H9 (cell line): ENCODE data around the gene CASP12. TPM values are rescaled to one million over a fixed set of nuclear protein-coding genes. Genes with fewer than 3 reads are reported as not detected.

Experiments used
- DNase-seq: peaks from one replicate; pipeline ENCODE4 v3.0.0-alpha.2; 2017
- H2AFZ ChIP-seq: one replicate; pipeline ENCODE4 v1.6.1; 2013; ENCODE audit warnings: mild to moderate bottlenecking, low read length, control low read depth, moderate library complexity
- H2AK5ac ChIP-seq: 2 replicates; pipeline ENCODE4 v1.6.1; 2013; ENCODE audit warnings: low read length, control low read depth, mixed read lengths; ENCODE audit not compliant: insufficient read length
- H2BK120ac ChIP-seq: one replicate; pipeline ENCODE4 v1.6.1; 2013; ENCODE audit warnings: low read depth, mild to moderate bottlenecking, low read length, control low read depth, inconsistent platforms; ENCODE audit not compliant: poor library complexity, severe bottlenecking
- H2BK12ac ChIP-seq: 2 replicates; pipeline ENCODE4 v1.6.1; 2013; ENCODE audit warnings: low read length, control low read depth, mixed read lengths, low read depth; ENCODE audit not compliant: insufficient read length
- H2BK15ac ChIP-seq: 2 replicates; pipeline ENCODE4 v1.6.1; 2013; ENCODE audit warnings: low read depth, low read length, control low read depth
- H2BK20ac ChIP-seq: one replicate; pipeline ENCODE4 v1.6.1; 2013; ENCODE audit warnings: low read depth, mild to moderate bottlenecking, low read length, control low read depth, inconsistent platforms; ENCODE audit not compliant: poor library complexity, severe bottlenecking
- H2BK5ac ChIP-seq: 2 replicates; pipeline ENCODE4 v1.6.1; 2013; ENCODE audit warnings: low read length, control low read depth, mixed read lengths; ENCODE audit not compliant: insufficient read length
- H3K14ac ChIP-seq: 2 replicates; pipeline ENCODE4 v1.6.1; 2013; ENCODE audit warnings: low read length, control low read depth; ENCODE audit not compliant: insufficient read depth
- H3K18ac ChIP-seq: 2 replicates; pipeline ENCODE4 v1.6.1; 2013; ENCODE audit warnings: low read depth, mild to moderate bottlenecking, mixed read lengths, low read length, control low read depth; ENCODE audit not compliant: insufficient read length
- H3K23ac ChIP-seq: 2 replicates; pipeline ENCODE4 v1.6.1; 2013; ENCODE audit warnings: low read length, control low read depth, mixed read lengths, low read depth; ENCODE audit not compliant: insufficient read length
- H3K23me2 ChIP-seq: 2 replicates; pipeline ENCODE4 v1.6.1; 2013; ENCODE audit warnings: low read depth, mild to moderate bottlenecking, mixed read lengths, low read length, control low read depth; ENCODE audit not compliant: insufficient read length, poor library complexity, severe bottlenecking
- H3K27ac ChIP-seq: 2 replicates; pipeline ENCODE4 v1.5.1; 2013; ENCODE audit warnings: low read length, control low read depth, mixed read lengths, low read depth; ENCODE audit not compliant: insufficient read length
- H3K27me3 ChIP-seq: 2 replicates; pipeline ENCODE4 v1.6.1; 2013; ENCODE audit warnings: low read length, control low read depth, inconsistent platforms; ENCODE audit not compliant: insufficient read depth
- H3K4ac ChIP-seq: 2 replicates; pipeline ENCODE4 v1.6.1; 2013; ENCODE audit warnings: low read depth, mild to moderate bottlenecking, control low read depth, inconsistent platforms, low read length, moderate library complexity
- H3K4me1 ChIP-seq: 2 replicates; pipeline ENCODE4 v1.6.1; 2013; ENCODE audit warnings: low read length, control low read depth, inconsistent platforms; ENCODE audit not compliant: insufficient read depth
- H3K4me2 ChIP-seq: 2 replicates; pipeline ENCODE4 v1.6.1; 2013; ENCODE audit warnings: low read length, control low read depth, mixed read lengths; ENCODE audit not compliant: insufficient read length, insufficient read depth
- H3K56ac ChIP-seq: 2 replicates; pipeline ENCODE4 v1.6.1; 2013; ENCODE audit warnings: low read depth, mild to moderate bottlenecking, mixed read lengths, low read length, control low read depth; ENCODE audit not compliant: insufficient read length
- H3K79me1 ChIP-seq: 2 replicates; pipeline ENCODE4 v1.6.1; 2013; ENCODE audit warnings: low read depth, mild to moderate bottlenecking, moderate library complexity, low read length, control low read depth, inconsistent platforms; ENCODE audit not compliant: insufficient read depth, poor library complexity, severe bottlenecking
- H3K79me2 ChIP-seq: 2 replicates; pipeline ENCODE4 v1.6.1; 2013; ENCODE audit warnings: low read length, control low read depth, inconsistent platforms; ENCODE audit not compliant: insufficient read depth
- H3K9ac ChIP-seq: 2 replicates; pipeline ENCODE4 v1.6.1; 2013; ENCODE audit warnings: low read length, control low read depth, mixed read lengths; ENCODE audit not compliant: insufficient read length; ENCODE audit errors: extremely low read depth
- H3K9me3 ChIP-seq: one replicate; pipeline ENCODE4 v1.6.1; 2013; ENCODE audit warnings: low read depth, low read length, inconsistent platforms; ENCODE audit not compliant: control insufficient read depth
- H3T11ph ChIP-seq: one replicate; pipeline ENCODE4 v1.6.1; 2013; ENCODE audit warnings: mild to moderate bottlenecking, low read length, control low read depth, inconsistent platforms
- H4K20me1 ChIP-seq: one replicate; pipeline ENCODE4 v1.6.1; 2013; ENCODE audit not compliant: control insufficient read depth, insufficient read length, insufficient read depth
- H4K5ac ChIP-seq: 2 replicates; pipeline ENCODE4 v1.6.1; 2013; ENCODE audit warnings: low read depth, mild to moderate bottlenecking, mixed read lengths, low read length, control low read depth; ENCODE audit not compliant: insufficient read length
- H4K8ac ChIP-seq: replicated peaks from 2 replicates; pipeline ENCODE4 v1.6.1; 2013; ENCODE audit warnings: low read length, control low read depth, mixed read lengths, low read depth; ENCODE audit not compliant: insufficient read length
- H4K91ac ChIP-seq: 2 replicates; pipeline ENCODE4 v1.6.1; 2013; ENCODE audit warnings: low read depth, mild to moderate bottlenecking, moderate library complexity, mixed read lengths, low read length, control low read depth; ENCODE audit not compliant: insufficient read length
- H3K27ac Mint-ChIP-seq, 3 experiments: 2 replicates in 2 of 3; 3 replicates in 1 of 3; pipeline ENCODE4 v1.8.0; 2020 to 2021; ENCODE audit warnings: mixed read lengths in 3 of 3, mild to moderate bottlenecking in 1 of 3, moderate library complexity in 1 of 3
- H3K27me3 Mint-ChIP-seq: 2 replicates; pipeline ENCODE4 v1.8.0; 2021; ENCODE audit warnings: low read depth, mild to moderate bottlenecking, moderate library complexity, mixed read lengths
- H3K36me3 Mint-ChIP-seq, 3 experiments: 2 replicates in 2 of 3; 3 replicates in 1 of 3; pipeline ENCODE4 v1.8.0; 2020 to 2021; ENCODE audit warnings: low read depth in 3 of 3, mixed read lengths in 3 of 3; ENCODE audit not compliant: insufficient read depth in 1 of 3
- H3K4me1 Mint-ChIP-seq, 2 experiments: 2 replicates each; pipeline ENCODE4 v1.8.0; 2020; ENCODE audit warnings: mixed read lengths in 2 of 2
- H3K4me3 Mint-ChIP-seq, 2 experiments: 2 replicates in 1 of 2; 3 replicates in 1 of 2; pipeline ENCODE4 v1.8.0; 2020 to 2021; ENCODE audit warnings: mild to moderate bottlenecking in 2 of 2, mixed read lengths in 2 of 2, moderate library complexity in 1 of 2
- H3K9me3 Mint-ChIP-seq, 2 experiments: 2 replicates in 1 of 2; 3 replicates in 1 of 2; pipeline ENCODE4 v1.8.0; 2020; ENCODE audit warnings: mild to moderate bottlenecking in 2 of 2, mixed read lengths in 2 of 2, moderate library complexity in 1 of 2
- WGBS: extraction: QIAGEN DNeasy Blood & Tissue Kit; methylation state at CpG from one replicate; pipeline ENCODE4 v1.1.7; 2013; ENCODE audit warnings: missing lambda C conversion rate, low lambda C conversion rate, mixed read lengths; ENCODE audit not compliant: insufficient read length; ENCODE audit errors: extremely low coverage; 5-methylcytosine and 5-hydroxymethylcytosine counted together
- total RNA-seq: library from RNA; stranded (reverse); gene quantifications from 2 replicates; pipeline ENCODE4 v1.2.1, GENCODE V29; 2021
- TF ChIP-seq, protein P1 (sequence below): fragments of 200-600 bp; sonication (generic); conservative IDR thresholded peaks from 3 replicates; pipeline ENCODE4 v1.8.0; 2021; ENCODE audit warnings: antibody characterized with exemption, mild to moderate bottlenecking

CASP12 gene
- total RNA-seq, 1 experiment from 2014 or later = not detected

DNA sequence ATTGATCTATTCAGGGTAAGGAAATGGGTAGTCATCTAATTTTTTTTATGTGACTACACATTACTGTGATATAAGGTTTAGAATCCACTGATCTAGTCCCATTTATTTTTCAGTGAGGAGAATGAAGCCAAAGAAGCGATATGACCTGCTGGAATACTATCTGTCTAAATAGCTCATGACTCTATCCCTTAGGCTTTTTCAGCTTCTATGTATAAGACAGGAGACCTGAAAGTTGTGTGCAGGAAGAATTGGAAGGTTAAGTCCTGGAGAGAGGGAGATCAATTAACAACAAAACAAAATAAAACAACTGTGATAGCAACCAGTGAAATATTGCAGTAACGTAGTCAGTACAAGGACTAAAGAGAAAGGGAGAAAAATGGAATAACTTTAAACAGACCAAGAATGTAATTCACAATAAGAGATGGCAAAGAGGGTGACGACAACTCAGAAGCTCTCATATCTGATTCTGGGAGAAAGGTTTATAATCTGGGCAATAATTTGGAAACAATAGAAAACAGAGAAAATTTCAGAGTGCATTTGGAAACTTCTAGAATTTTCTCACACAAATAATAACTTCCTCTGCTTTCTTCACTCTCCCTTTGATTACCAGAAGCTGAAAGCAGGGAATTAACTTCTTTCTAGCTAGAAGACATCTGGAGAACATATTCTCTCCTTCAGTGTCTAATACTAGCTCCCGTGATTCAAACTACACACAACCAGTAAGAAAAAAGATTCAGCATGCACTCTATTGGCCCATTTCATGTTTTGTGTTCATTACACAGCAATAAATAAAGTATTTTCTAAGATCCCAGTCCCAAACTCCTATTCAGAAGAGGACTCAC, 19.2 kb upstream of the CASP12 start:
- no peaks in the 10 kb centered on the region for H3K9me3 Mint-ChIP-seq

More for the DNA sequence above, 19.2 kb upstream of the CASP12 start:
- Histone ChIP-seq H3K9ac (no peak overlapping the region), H2BK12ac (no peak overlapping the region), H2BK120ac (no peak overlapping the region), H3K79me1 (no peaks in the 10 kb centered on the region), H2BK5ac (no peak overlapping the region), H3K56ac (no peak overlapping the region), H4K5ac (no peak overlapping the region), H3K4me2 (no peak overlapping the region), H3K4ac (no peak overlapping the region), H3T11ph (no peak overlapping the region), H3K9me3 (no peaks in the 10 kb centered on the region), H2BK20ac (no peak overlapping the region), H3K23ac (no peak overlapping the region), H2AK5ac (no peak overlapping the region), H4K8ac (no peak overlapping the region), H4K20me1 (no peaks in the 10 kb centered on the region), H3K79me2 (no peaks in the 10 kb centered on the region), H2AFZ (no peak overlapping the region), H3K23me2 (no peaks in the 10 kb centered on the region), H3K14ac (no peak overlapping the region), H3K27ac (no peak overlapping the region), H3K18ac (no peak overlapping the region), H3K27me3 (no peaks in the 10 kb centered on the region), H3K4me1 (no peaks in the 10 kb centered on the region), H2BK15ac (no peak overlapping the region), H4K91ac (no peak overlapping the region)
- no peaks in the 10 kb centered on the region for H3K27me3 Mint-ChIP-seq
- TF ChIP-seq, protein P1, sequence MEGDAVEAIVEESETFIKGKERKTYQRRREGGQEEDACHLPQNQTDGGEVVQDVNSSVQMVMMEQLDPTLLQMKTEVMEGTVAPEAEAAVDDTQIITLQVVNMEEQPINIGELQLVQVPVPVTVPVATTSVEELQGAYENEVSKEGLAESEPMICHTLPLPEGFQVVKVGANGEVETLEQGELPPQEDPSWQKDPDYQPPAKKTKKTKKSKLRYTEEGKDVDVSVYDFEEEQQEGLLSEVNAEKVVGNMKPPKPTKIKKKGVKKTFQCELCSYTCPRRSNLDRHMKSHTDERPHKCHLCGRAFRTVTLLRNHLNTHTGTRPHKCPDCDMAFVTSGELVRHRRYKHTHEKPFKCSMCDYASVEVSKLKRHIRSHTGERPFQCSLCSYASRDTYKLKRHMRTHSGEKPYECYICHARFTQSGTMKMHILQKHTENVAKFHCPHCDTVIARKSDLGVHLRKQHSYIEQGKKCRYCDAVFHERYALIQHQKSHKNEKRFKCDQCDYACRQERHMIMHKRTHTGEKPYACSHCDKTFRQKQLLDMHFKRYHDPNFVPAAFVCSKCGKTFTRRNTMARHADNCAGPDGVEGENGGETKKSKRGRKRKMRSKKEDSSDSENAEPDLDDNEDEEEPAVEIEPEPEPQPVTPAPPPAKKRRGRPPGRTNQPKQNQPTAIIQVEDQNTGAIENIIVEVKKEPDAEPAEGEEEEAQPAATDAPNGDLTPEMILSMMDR = no peak
- no peaks in the 10 kb centered on the region for H3K36me3 Mint-ChIP-seq
- WGBS = no CpG with 5 or more reads among the region's 4 CpGs
- H3K4me1 Mint-ChIP-seq = peaks cover 0 to 4% of the 10 kb centered on the region in 2 experiments; a peak in 2 of 4 replicates
- H3K4me3 Mint-ChIP-seq = no peak overlapping the region
- no peak for DNase-seq
- H3K27ac Mint-ChIP-seq = no peak overlapping the region
